Ectodermal cell (in vitro differentiated cells): ENCODE results near the gene UBA5.

Experiments used
- H3K27ac ChIP-seq: 2 replicates; pipeline ENCODE4 v1.7.0; 2013; ENCODE audit warnings: mild to moderate bottlenecking, low read depth, low read length; ENCODE audit not compliant: insufficient read depth, poor library complexity, severe bottlenecking
- H3K27me3 ChIP-seq: 2 replicates; pipeline ENCODE4 v1.7.0; 2013; ENCODE audit warnings: mild to moderate bottlenecking, low read length; ENCODE audit not compliant: insufficient read depth, control insufficient read depth, poor library complexity, severe bottlenecking
- H3K36me3 ChIP-seq: one replicate; pipeline ENCODE4 v1.7.0; 2013; ENCODE audit warnings: low read length; ENCODE audit not compliant: control insufficient read depth, insufficient read depth
- H3K4me1 ChIP-seq: one replicate; pipeline ENCODE4 v1.7.0; 2013; ENCODE audit warnings: low read length; ENCODE audit not compliant: control insufficient read depth, insufficient read depth
- H3K4me3 ChIP-seq: 2 replicates; pipeline ENCODE4 v1.7.0; 2013; ENCODE audit warnings: low read depth, low read length, control low read depth; ENCODE audit not compliant: insufficient read depth
- H3K9me3 ChIP-seq: 2 replicates; pipeline ENCODE4 v1.7.0; 2013; ENCODE audit warnings: mild to moderate bottlenecking, low read length, moderate library complexity; ENCODE audit not compliant: control insufficient read depth
- WGBS, 2 experiments: methylation state at CpG; one replicate each; pipeline ENCODE4 v1.1.7; 2013; ENCODE audit warnings: missing lambda C conversion rate in 2 of 2; 5-methylcytosine and 5-hydroxymethylcytosine counted together

Gene UBA5

GRCh38 chr3:132662212-132662611 is 2.1 kb downstream of the UBA5 start:
- Histone ChIP-seq H3K4me3 (no peak overlapping the region), H3K36me3 (peaks cover 4% of the 10 kb centered on the region), H3K4me1 (peaks cover 4% of the 10 kb centered on the region), H3K9me3 (no peaks in the 10 kb centered on the region), H3K27me3 (no peaks in the 10 kb centered on the region), H3K27ac (no peak overlapping the region)

- H3K4me3 ChIP-seq, result no peak overlapping the region
- no peak overlapping the region for H3K27ac ChIP-seq
- H3K9me3 ChIP-seq, result no peaks in the 10 kb centered on the region
- no peaks in the 10 kb centered on the region for H3K27me3 ChIP-seq
- peaks cover 4% of the 10 kb centered on the region for H3K36me3 ChIP-seq
- peaks cover 4% of the 10 kb centered on the region for H3K4me1 ChIP-seq
- WGBS, 2 experiments, result 90 to 100% methylated on average over 2 of the region's 3 CpGs
Measured at GRCh38 chr3:132665230-132665745, 5.2 kb downstream of the UBA5 start.

GRCh38 chr3:132669256-132669777 is 9.2 kb downstream of the UBA5 start:
- Histone ChIP-seq H3K9me3 (no peaks in the 10 kb centered on the region), H3K4me3 (no peak overlapping the region), H3K27me3 (no peaks in the 10 kb centered on the region), H3K4me1 (no peaks in the 10 kb centered on the region), H3K36me3 (peaks cover 5% of the 10 kb centered on the region), H3K27ac (no peak overlapping the region)
- WGBS, 2 experiments, result 91 to 92% methylated on average over 5 of the region's 5 CpGs

GRCh38 chr3:132675408-132675807 is 15.3 kb downstream of the UBA5 start:
- Histone ChIP-seq H3K4me3 (no peak overlapping the region), H3K9me3 (no peaks in the 10 kb centered on the region), H3K36me3 (peaks cover 21% of the 10 kb centered on the region), H3K27me3 (no peaks in the 10 kb centered on the region), H3K27ac (no peak overlapping the region), H3K4me1 (no peaks in the 10 kb centered on the region)

GRCh38 chr3:132679911-132680310 is 19.8 kb downstream of the UBA5 start:
- WGBS, 2 experiments, result 95 to 98% methylated on average over 4 to 5 of the region's 5 CpGs
- H3K4me1 ChIP-seq, result no peaks in the 10 kb centered on the region
- peaks cover 24% of the 10 kb centered on the region for H3K36me3 ChIP-seq
- H3K27me3 ChIP-seq, result no peaks in the 10 kb centered on the region
- H3K4me3 ChIP-seq, result no peak overlapping the region
- H3K27ac ChIP-seq, result no peak overlapping the region
- H3K9me3 ChIP-seq, result no peaks in the 10 kb centered on the region

GRCh38 chr3:132681421-132681820 is 21.3 kb downstream of the UBA5 start:
- H3K36me3 ChIP-seq, result peaks cover 23% of the 10 kb centered on the region
- 90 to 96% methylated on average over 3 of the region's 3 CpGs for WGBS, 2 experiments
- no peaks in the 10 kb centered on the region for H3K4me1 ChIP-seq
- H3K4me3 ChIP-seq, result no peak overlapping the region
- H3K27me3 ChIP-seq, result no peaks in the 10 kb centered on the region
- no peaks in the 10 kb centered on the region for H3K9me3 ChIP-seq
- no peak overlapping the region for H3K27ac ChIP-seq

- H3K27me3 ChIP-seq, result no peaks in the 10 kb centered on the region
- peaks cover 15% of the 10 kb centered on the region for H3K36me3 ChIP-seq
- H3K4me3 ChIP-seq, result no peak overlapping the region
- H3K4me1 ChIP-seq, result no peaks in the 10 kb centered on the region
- H3K9me3 ChIP-seq, result no peaks in the 10 kb centered on the region
- no peak overlapping the region for H3K27ac ChIP-seq
Measured at GRCh38 chr3:132682201-132682600, 22.1 kb downstream of the UBA5 start.

- no peak overlapping the region for H3K27ac ChIP-seq
- H3K36me3 ChIP-seq, result peaks cover 24% of the 10 kb centered on the region
- H3K4me3 ChIP-seq, result no peak overlapping the region
- H3K9me3 ChIP-seq, result no peaks in the 10 kb centered on the region
- no peaks in the 10 kb centered on the region for H3K4me1 ChIP-seq
- WGBS, 2 experiments, result 95 to 100% methylated on average over 3 to 4 of the region's 4 CpGs
- no peaks in the 10 kb centered on the region for H3K27me3 ChIP-seq
Measured at GRCh38 chr3:132690040-132690439, 29.9 kb downstream of the UBA5 start.

- peaks cover 5% of the 10 kb centered on the region for H3K36me3 ChIP-seq
- no peaks in the 10 kb centered on the region for H3K4me1 ChIP-seq
- no peaks in the 10 kb centered on the region for H3K9me3 ChIP-seq
- WGBS, 2 experiments, result 71 to 100% methylated on average over 1 to 2 of the region's 4 CpGs
- no peaks in the 10 kb centered on the region for H3K27me3 ChIP-seq
- H3K4me3 ChIP-seq, result no peak overlapping the region
- no peak overlapping the region for H3K27ac ChIP-seq
Measured at GRCh38 chr3:132694991-132695390, 34.9 kb downstream of the UBA5 start.

- 63 to 95% methylated on average over 1 of the region's 1 CpG for WGBS, 2 experiments
Measured at GRCh38 chr3:132695422-132695821, 35.3 kb downstream of the UBA5 start.

GRCh38 chr3:132703733-132704132 is 43.6 kb downstream of the UBA5 start:
- Histone ChIP-seq H3K4me1 (no peaks in the 10 kb centered on the region), H3K4me3 (no peak overlapping the region), H3K27me3 (no peaks in the 10 kb centered on the region), H3K9me3 (no peaks in the 10 kb centered on the region), H3K36me3 (peaks cover 11% of the 10 kb centered on the region), H3K27ac (no peak overlapping the region)
- 90 to 92% methylated on average over 1 to 2 of the region's 2 CpGs for WGBS, 2 experiments

More at GRCh38 chr3:132695422-132695821, 35.3 kb downstream of the UBA5 start:
- Histone ChIP-seq H3K4me3 (no peak overlapping the region), H3K27me3 (no peaks in the 10 kb centered on the region), H3K4me1 (no peaks in the 10 kb centered on the region), H3K36me3 (peaks cover 6% of the 10 kb centered on the region), H3K27ac (no peak overlapping the region), H3K9me3 (no peaks in the 10 kb centered on the region)
